Measurements from ENCODE around the gene KCND3.

Gene KCND3

DNA sequence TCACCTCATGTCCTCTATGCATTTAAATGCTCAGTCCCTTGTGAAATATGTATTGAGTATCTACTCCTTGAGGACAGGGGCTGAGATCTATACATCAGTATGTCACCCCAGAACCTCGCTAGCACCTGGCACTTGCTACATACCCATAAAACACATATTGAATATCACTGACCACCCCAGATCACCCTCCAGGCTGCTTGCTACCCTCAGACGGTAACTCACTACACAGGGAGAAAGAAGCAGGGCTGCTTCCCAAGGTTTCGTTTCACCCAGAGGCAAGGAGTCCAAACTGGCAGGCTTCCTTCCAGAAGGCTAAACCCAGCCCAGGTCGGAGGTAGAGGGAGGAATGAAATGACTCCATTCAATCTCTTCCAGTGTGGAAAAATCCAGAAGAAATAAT is 258.8 kb downstream of the KCND3 start:
- Histone ChIP-seq H3K9ac (ENCODE audit: insufficient read length) (no peak overlapping the region), H3K9me3 (ENCODE audit: low read depth, low read length) (no peaks in the 10 kb centered on the region), H3K36me3 (ENCODE audit: insufficient read depth, low read length) (no peaks in the 10 kb centered on the region), H3K4me3 (no peak overlapping the region), H3K27ac (no peak overlapping the region)
- no peak for TF ChIP-seq FOXP2 (optimal IDR thresholded peaks at IDR 0.05; ENCODE audit: control extremely low read depth, extremely low read length, insufficient read depth)
- TF ChIP-seq POLR2AphosphoS5 (IDR thresholded peaks at IDR 0.05; ENCODE audit: borderline replicate concordance, low read depth, low read length) = no peak
- TF ChIP-seq EZH2 (IDR thresholded peaks at IDR 0.05) = no peak
- DNase-seq (ENCODE audit: low read depth, low spot score) = no peak

DNA sequence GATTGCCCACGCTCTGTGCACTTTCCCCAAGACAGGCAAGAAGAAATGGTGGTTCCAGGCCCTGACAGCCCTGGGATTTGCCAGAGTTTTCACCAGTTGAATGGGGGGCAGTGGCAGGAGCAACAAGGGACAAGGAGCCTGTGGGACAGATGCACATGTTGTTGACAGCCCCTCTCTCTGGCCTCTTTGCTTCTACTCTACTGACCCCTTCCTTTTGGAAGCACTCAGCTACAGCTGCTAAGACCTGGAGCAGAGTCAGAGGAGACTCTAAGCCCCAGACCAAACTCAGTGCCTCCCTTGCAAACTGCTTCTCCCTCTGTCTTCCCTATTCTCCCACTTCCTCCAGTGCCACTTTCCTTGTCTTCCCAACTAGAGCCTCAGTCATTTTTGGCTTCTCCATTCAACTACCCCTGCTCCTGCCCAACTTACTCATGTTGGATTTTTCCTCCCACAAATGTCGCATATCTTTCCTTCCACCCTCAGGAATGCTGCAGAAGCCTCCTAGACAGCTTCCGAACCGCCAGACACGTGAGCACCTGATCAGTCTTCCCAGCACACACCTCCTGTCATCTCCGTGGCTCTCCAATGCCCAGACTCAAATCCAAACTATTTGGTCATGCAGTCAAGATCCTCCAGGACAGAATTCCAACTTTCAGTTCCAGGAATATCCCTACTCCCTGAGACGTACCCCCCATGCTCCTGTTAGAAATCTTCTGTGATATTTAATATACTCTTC is 259.4 kb downstream of the KCND3 start:
- no peak for DNase-seq (ENCODE audit: low read depth, low spot score)
- no peak overlapping the region for H3K4me3 ChIP-seq
- no peak overlapping the region for H3K27ac ChIP-seq
- no peak overlapping the region for H3K9ac ChIP-seq (ENCODE audit: insufficient read length)
- H3K36me3 ChIP-seq (ENCODE audit: insufficient read depth, low read length) = no peaks in the 10 kb centered on the region
- no peaks in the 10 kb centered on the region for H3K9me3 ChIP-seq (ENCODE audit: low read depth, low read length)
- no peak for TF ChIP-seq POLR2AphosphoS5 (IDR thresholded peaks at IDR 0.05; ENCODE audit: borderline replicate concordance, low read depth, low read length)
- no peak for TF ChIP-seq EZH2 (IDR thresholded peaks at IDR 0.05)
- no peak for TF ChIP-seq FOXP2 (optimal IDR thresholded peaks at IDR 0.05; ENCODE audit: control extremely low read depth, extremely low read length, insufficient read depth)

DNA sequence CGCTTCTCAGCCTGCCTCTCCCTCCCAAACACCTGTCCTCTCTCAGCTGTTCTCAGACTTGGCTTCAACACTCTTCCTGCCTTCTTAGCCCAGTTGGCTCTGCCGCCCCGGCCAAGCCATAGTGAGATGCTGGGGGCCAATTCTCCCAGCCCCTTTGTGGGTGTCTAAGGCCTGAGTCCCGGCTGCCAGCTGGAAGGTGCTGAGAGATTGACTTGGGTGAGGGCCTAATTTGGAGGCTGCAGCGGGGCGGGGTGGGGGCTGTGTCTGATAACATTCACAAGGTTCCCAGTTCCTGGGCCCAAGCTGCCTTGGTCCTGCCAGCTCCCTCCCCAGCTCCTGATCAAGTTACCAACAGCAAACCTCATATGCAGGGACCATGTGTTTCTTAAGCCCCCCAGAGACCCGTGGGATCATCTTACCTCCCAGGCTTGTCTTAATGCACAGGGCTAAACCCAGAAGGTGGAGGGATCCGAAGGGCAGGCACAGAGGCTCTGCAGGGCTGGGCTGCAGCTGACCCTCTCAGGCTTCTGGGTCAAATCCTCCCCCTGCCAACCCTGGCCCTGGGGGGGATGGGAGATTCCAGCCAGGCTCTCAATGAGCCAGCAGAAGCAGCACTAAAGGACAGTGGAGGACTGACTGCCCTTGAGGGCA is 260.1 kb downstream of the KCND3 start:
- Histone ChIP-seq H3K9me3 (ENCODE audit: low read depth, low read length) (no peaks in the 10 kb centered on the region), H3K9ac (ENCODE audit: insufficient read length) (no peak overlapping the region), H3K27ac (no peak overlapping the region), H3K4me3 (no peak overlapping the region), H3K36me3 (ENCODE audit: insufficient read depth, low read length) (no peaks in the 10 kb centered on the region)
- no peak for DNase-seq (ENCODE audit: low read depth, low spot score)
- TF ChIP-seq EZH2 (IDR thresholded peaks at IDR 0.05) (no peak), POLR2AphosphoS5 (IDR thresholded peaks at IDR 0.05; ENCODE audit: borderline replicate concordance, low read depth, low read length) (no peak), FOXP2 (optimal IDR thresholded peaks at IDR 0.05; ENCODE audit: control extremely low read depth, extremely low read length, insufficient read depth) (no peak)

DNA sequence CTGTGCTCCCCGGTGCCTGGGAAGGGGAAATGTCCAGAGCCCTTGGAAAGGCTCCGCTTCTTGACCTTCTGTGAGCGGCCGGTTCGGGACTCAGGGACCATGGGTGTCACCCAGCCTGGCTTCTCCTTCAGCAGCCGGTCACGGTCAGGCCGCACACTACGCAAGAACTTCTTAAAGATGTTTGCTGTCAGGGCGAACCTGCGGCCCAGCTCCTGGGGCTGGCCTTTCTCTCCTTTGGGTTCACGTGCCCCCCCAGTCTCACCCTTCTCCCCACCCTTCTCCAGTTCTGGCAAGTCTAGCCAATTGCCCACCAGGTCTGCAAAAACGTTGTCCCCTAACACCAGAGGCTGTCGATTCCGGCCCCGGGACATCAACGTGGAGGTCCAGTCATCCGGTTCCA is 262.4 kb downstream of the KCND3 start:
- DNase-seq (ENCODE audit: low read depth, low spot score) = no peak
- H3K27ac ChIP-seq = no peak overlapping the region
- H3K9me3 ChIP-seq (ENCODE audit: low read depth, low read length) = no peaks in the 10 kb centered on the region
- H3K9ac ChIP-seq (ENCODE audit: insufficient read length) = no peak overlapping the region
- no peaks in the 10 kb centered on the region for H3K36me3 ChIP-seq (ENCODE audit: insufficient read depth, low read length)
- TF ChIP-seq POLR2AphosphoS5 (IDR thresholded peaks at IDR 0.05; ENCODE audit: borderline replicate concordance, low read depth, low read length) = no peak
- TF ChIP-seq EZH2 (IDR thresholded peaks at IDR 0.05) = no peak
- TF ChIP-seq FOXP2 (optimal IDR thresholded peaks at IDR 0.05; ENCODE audit: control extremely low read depth, extremely low read length, insufficient read depth) = no peak
- H3K4me3 ChIP-seq = no peak overlapping the region

DNA sequence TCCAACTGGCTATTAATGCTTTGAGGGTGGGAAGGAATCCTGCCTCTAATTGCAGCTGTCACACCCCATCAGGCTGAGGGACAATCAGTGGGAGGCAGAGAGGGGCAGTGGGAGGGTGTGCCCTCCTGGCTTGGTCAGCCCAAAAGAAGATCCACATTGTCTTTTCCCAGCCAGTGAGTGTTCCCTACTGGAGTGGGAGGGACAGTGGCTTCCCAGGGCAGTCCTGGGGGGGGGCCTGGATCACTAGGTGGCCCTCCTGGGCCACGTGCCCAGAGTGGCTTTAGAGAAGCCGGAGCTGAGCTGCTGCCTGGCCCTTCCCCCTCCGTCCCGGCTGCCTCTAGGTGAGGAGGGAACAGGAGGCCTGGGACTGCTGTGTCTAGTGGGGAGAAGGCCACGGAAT is 264.3 kb downstream of the KCND3 start:
- Histone ChIP-seq H3K27ac (no peak overlapping the region), H3K36me3 (ENCODE audit: insufficient read depth, low read length) (no peaks in the 10 kb centered on the region), H3K4me3 (no peak overlapping the region), H3K9me3 (ENCODE audit: low read depth, low read length) (no peaks in the 10 kb centered on the region), H3K9ac (ENCODE audit: insufficient read length) (no peak overlapping the region)
- DNase-seq (ENCODE audit: low read depth, low spot score) = no peak
- TF ChIP-seq POLR2AphosphoS5 (IDR thresholded peaks at IDR 0.05; ENCODE audit: borderline replicate concordance, low read depth, low read length) (no peak), EZH2 (IDR thresholded peaks at IDR 0.05) (no peak), FOXP2 (optimal IDR thresholded peaks at IDR 0.05; ENCODE audit: control extremely low read depth, extremely low read length, insufficient read depth) (no peak)

DNA sequence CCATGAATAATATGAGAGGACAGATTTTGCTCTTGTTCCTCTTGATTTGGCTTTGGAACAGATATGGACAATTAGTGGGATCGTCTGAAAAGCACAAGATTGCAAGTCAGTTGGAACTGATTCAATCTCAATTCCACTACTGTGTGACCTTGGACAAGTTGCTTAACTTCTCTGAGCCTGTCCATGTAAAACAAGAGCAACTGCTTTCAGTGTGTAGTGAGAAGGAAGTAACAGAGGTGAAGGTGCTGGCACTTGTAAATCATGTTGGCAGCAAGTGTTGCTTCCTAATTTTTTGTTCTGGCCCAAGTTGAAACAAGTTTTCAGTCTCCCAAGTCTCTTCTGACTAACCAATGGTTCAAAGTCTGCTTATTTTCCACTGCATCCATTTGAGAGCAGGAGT is 265.6 kb downstream of the KCND3 start:
- no peak for DNase-seq (ENCODE audit: low read depth, low spot score)
- TF ChIP-seq FOXP2 (optimal IDR thresholded peaks at IDR 0.05; ENCODE audit: control extremely low read depth, extremely low read length, insufficient read depth) (no peak), POLR2AphosphoS5 (IDR thresholded peaks at IDR 0.05; ENCODE audit: borderline replicate concordance, low read depth, low read length) (no peak), EZH2 (IDR thresholded peaks at IDR 0.05) (no peak)
- no peak overlapping the region for H3K4me3 ChIP-seq
- no peaks in the 10 kb centered on the region for H3K36me3 ChIP-seq (ENCODE audit: insufficient read depth, low read length)
- H3K9ac ChIP-seq (ENCODE audit: insufficient read length) = no peak overlapping the region
- H3K9me3 ChIP-seq (ENCODE audit: low read depth, low read length) = no peaks in the 10 kb centered on the region
- H3K27ac ChIP-seq = no peak overlapping the region

DNA sequence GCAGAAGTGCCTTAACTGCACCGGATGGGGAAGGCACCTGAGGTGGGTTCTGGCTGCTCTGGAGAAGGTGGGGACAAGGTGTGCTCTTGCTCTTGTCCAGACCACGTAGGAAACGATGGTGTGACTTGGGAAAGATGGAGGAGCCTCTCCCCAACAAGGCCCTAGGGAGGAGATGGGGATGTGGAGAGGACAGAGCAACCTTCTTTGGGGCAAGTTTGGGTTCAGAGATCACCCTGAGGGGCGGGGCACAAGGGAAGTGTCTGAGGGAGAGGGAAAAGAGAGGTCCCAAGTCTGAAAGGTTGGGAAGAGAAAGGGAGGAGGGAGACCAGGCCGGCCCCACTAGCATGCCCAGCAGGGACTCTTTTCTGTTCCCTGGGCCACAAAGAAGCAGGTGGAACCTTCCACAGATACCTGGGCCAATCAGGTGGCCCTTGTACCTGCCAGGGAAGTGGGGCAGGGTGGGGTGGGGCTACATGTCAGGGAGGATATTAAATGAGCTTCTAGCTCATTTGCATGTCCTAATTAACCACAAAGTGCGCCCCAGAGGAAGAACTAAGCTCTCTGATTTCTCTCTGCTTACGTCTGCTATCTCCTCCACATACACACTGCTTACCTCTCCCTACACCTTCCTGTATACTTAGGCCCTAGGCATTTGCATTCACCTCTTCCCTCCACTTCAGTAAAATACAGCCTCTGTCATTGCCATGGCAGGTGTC is 266.2 kb downstream of the KCND3 start:
- no peak for TF ChIP-seq FOXP2 (optimal IDR thresholded peaks at IDR 0.05; ENCODE audit: control extremely low read depth, extremely low read length, insufficient read depth)
- TF ChIP-seq POLR2AphosphoS5 (IDR thresholded peaks at IDR 0.05; ENCODE audit: borderline replicate concordance, low read depth, low read length) = no peak
- TF ChIP-seq EZH2 (IDR thresholded peaks at IDR 0.05) = no peak
- no peaks in the 10 kb centered on the region for H3K9me3 ChIP-seq (ENCODE audit: low read depth, low read length)
- no peak overlapping the region for H3K4me3 ChIP-seq
- no peak overlapping the region for H3K9ac ChIP-seq (ENCODE audit: insufficient read length)
- H3K36me3 ChIP-seq (ENCODE audit: insufficient read depth, low read length) = no peaks in the 10 kb centered on the region
- DNase-seq (ENCODE audit: low read depth, low spot score) = no peak
- no peak overlapping the region for H3K27ac ChIP-seq

DNA sequence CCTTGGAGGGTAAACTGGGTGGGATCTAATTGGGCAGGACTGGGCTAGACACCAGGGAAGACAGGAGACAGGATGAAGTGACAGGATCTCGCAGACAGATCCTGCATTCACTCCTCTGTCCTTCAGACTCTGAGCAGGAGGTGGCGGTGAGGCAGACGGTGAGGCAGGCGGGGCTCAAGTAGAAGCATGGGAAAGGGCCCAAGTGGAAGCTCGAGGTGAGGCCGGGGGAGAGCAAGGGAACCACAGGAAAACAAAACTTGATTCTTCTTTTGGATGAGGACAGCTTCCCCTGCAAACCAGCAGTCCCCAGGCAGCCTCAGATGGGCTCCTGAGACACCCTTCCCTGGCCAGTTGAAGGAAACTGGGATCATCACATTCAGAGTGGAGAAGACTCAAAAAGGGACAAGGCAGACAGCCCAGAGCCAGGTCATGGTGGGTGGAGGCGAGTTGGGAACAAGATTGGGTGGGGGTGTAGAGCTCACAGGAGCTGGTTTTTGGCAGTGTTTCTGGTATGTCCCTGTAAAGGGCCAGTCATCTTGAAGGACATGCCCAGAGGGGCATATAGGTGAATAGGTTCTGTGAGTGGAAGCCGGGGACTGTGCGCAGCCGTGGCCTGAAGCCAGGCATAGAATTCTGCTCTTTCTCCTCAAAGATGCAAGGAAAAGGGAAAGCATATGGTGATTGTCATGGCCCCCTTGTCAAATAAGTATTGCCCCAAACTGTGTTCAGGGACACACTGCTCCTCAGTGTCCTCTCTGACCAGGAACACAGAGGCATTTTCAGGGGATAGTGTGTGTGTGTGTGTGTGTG is 268.3 kb downstream of the KCND3 start:
- no peak overlapping the region for H3K4me3 ChIP-seq
- DNase-seq (ENCODE audit: low read depth, low spot score) = no peak
- no peak overlapping the region for H3K27ac ChIP-seq
- TF ChIP-seq EZH2 (IDR thresholded peaks at IDR 0.05) (no peak), POLR2AphosphoS5 (IDR thresholded peaks at IDR 0.05; ENCODE audit: borderline replicate concordance, low read depth, low read length) (no peak), FOXP2 (optimal IDR thresholded peaks at IDR 0.05; ENCODE audit: control extremely low read depth, extremely low read length, insufficient read depth) (no peak)
- no peaks in the 10 kb centered on the region for H3K9me3 ChIP-seq (ENCODE audit: low read depth, low read length)
- no peak overlapping the region for H3K9ac ChIP-seq (ENCODE audit: insufficient read length)
- H3K36me3 ChIP-seq (ENCODE audit: insufficient read depth, low read length) = no peaks in the 10 kb centered on the region

All from SK-N-MC (cell line).